Neural cell (in vitro differentiated cells): ENCODE measurements around the gene SLCO3A1.

Experiments
- EP300 ChIP-seq: fragments of 450-650 bp; conservative IDR thresholded peaks from 2 replicates; pipeline ENCODE4 v1.6.1; 2014; ENCODE audit warnings: antibody characterized with exemption, mild to moderate bottlenecking, moderate library complexity; ENCODE audit not compliant: poor library complexity, severe bottlenecking
- TF ChIP-seq, protein P1 (sequence below): fragments of 450-650 bp; IDR thresholded peaks from 2 replicates; pipeline ENCODE4 v1.5.1; 2014; ENCODE audit warnings: antibody characterized with exemption, mild to moderate bottlenecking, moderate library complexity; ENCODE audit not compliant: poor library complexity, severe bottlenecking
- TF ChIP-seq, protein P2 (sequence below): IDR thresholded peaks from 2 replicates; pipeline ENCODE4 v1.6.1; 2012; ENCODE audit warnings: borderline replicate concordance

DNA sequence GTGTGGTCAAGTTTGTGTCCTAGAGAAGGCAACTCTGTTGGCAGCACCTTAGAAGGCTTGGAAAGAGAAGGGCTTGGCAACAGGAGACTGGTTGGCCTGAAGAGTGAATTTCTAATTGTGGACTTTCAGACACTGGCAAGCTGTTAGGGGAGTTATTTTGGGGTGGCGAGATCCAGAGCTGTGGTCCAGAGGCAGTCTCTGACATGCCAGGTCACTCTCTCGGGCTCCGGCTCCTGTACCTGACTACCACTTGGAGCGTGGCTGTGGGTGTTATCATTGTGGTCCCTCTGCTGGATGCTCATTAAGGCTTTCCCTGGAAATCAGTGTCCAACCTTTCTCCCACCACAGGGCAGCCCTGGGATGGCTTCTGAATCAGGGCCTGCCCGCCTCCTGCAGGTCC, 209.0 kb downstream of the SLCO3A1 start:
- no peak for TF ChIP-seq EP300
- TF ChIP-seq, protein P1, sequence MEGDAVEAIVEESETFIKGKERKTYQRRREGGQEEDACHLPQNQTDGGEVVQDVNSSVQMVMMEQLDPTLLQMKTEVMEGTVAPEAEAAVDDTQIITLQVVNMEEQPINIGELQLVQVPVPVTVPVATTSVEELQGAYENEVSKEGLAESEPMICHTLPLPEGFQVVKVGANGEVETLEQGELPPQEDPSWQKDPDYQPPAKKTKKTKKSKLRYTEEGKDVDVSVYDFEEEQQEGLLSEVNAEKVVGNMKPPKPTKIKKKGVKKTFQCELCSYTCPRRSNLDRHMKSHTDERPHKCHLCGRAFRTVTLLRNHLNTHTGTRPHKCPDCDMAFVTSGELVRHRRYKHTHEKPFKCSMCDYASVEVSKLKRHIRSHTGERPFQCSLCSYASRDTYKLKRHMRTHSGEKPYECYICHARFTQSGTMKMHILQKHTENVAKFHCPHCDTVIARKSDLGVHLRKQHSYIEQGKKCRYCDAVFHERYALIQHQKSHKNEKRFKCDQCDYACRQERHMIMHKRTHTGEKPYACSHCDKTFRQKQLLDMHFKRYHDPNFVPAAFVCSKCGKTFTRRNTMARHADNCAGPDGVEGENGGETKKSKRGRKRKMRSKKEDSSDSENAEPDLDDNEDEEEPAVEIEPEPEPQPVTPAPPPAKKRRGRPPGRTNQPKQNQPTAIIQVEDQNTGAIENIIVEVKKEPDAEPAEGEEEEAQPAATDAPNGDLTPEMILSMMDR: no peak
- TF ChIP-seq, protein P2, sequence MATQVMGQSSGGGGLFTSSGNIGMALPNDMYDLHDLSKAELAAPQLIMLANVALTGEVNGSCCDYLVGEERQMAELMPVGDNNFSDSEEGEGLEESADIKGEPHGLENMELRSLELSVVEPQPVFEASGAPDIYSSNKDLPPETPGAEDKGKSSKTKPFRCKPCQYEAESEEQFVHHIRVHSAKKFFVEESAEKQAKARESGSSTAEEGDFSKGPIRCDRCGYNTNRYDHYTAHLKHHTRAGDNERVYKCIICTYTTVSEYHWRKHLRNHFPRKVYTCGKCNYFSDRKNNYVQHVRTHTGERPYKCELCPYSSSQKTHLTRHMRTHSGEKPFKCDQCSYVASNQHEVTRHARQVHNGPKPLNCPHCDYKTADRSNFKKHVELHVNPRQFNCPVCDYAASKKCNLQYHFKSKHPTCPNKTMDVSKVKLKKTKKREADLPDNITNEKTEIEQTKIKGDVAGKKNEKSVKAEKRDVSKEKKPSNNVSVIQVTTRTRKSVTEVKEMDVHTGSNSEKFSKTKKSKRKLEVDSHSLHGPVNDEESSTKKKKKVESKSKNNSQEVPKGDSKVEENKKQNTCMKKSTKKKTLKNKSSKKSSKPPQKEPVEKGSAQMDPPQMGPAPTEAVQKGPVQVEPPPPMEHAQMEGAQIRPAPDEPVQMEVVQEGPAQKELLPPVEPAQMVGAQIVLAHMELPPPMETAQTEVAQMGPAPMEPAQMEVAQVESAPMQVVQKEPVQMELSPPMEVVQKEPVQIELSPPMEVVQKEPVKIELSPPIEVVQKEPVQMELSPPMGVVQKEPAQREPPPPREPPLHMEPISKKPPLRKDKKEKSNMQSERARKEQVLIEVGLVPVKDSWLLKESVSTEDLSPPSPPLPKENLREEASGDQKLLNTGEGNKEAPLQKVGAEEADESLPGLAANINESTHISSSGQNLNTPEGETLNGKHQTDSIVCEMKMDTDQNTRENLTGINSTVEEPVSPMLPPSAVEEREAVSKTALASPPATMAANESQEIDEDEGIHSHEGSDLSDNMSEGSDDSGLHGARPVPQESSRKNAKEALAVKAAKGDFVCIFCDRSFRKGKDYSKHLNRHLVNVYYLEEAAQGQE: no peak
